GM12878 (cell line): ENCODE measurements around the gene SP4. TPM values are rescaled to one million over a fixed set of nuclear protein-coding genes. Genes with fewer than 3 reads are reported as not detected.

Experiments used
- ATAC-seq: fragments of 200-7000 bp; cut with Tn5 transposase; 3 replicates; pipeline ENCODE4 v1.9.1; 2020; ENCODE audit warnings: mild to moderate bottlenecking, moderate library complexity
- BruUV-seq: library from RNA; stranded (reverse); fragments of 400-500 nt; replicated peaks from 2 replicates; lab custom pipeline; 2021; lab: Mats Ljungman, UMichigan
- CTCF ChIA-PET: fragments of 300-600 bp; sonication (Branson Sonifier 250); formaldehyde crosslinking; extraction: SDS; loops from one replicate; lab custom pipeline; 2021; ENCODE audit warnings: inconsistent platforms; lab: Yijun Ruan, JAX
- POLR2A ChIA-PET: fragments of 350-600 bp; formaldehyde crosslinking; extraction: SDS; loops from one replicate; lab custom pipeline; 2021; ENCODE audit warnings: inconsistent platforms; lab: Charles Lee
- RAD21 ChIA-PET: fragments of 300-600 bp; sonication (Branson Sonifier 250); formaldehyde crosslinking; loops from one replicate; lab custom pipeline; 2023; ENCODE audit warnings: antibody characterized with exemption; ENCODE audit not compliant: unreplicated experiment; lab: Charles Lee
- SMC1A ChIA-PET: fragments of 300-600 bp; sonication (Branson Sonifier 250); formaldehyde crosslinking; loops from one replicate; lab custom pipeline; 2023; ENCODE audit not compliant: unreplicated experiment, uncharacterized antibody; lab: Charles Lee
- DNase-seq: peaks from one replicate; pipeline ENCODE4 v3.0.0-alpha.2; 2011; ENCODE audit warnings: low read depth, low spot score
- FAIRE-seq: peaks from 3 replicates; lab custom pipeline; 2011; peaks lifted over from hg19 to GRCh38; lab: Jason Lieb, UNC
- H2AFZ ChIP-seq: 2 replicates; pipeline ENCODE4 v1.6.0; 2011; ENCODE audit warnings: low read depth, low read length, control low read depth; ENCODE audit not compliant: control insufficient read depth
- H3K27ac ChIP-seq: 2 replicates; pipeline ENCODE4 v1.5.1; 2011; ENCODE audit warnings: control low read depth; ENCODE audit not compliant: control insufficient read depth, insufficient read depth
- H3K27me3 ChIP-seq, 2 experiments: replicated peaks in 1 of 2; 2 replicates each; pipeline versions ENCODE4 v1.6.0 to v1.6.1; 2011; ENCODE audit warnings: low read length in 1 of 2; ENCODE audit not compliant: control insufficient read depth in 2 of 2, insufficient read depth in 2 of 2
- H3K36me3 ChIP-seq, 2 experiments: 2 replicates each; pipeline ENCODE4 v1.5.1; 2011; ENCODE audit warnings: low read length in 1 of 2; ENCODE audit not compliant: control insufficient read depth in 2 of 2, insufficient read depth in 2 of 2
- H3K4me1 ChIP-seq: 2 replicates; pipeline ENCODE4 v1.6.1; 2011; ENCODE audit warnings: mild to moderate bottlenecking, low read length, moderate library complexity, mixed read lengths; ENCODE audit not compliant: control insufficient read depth, insufficient read depth
- H3K4me2 ChIP-seq: 2 replicates; pipeline ENCODE4 v1.6.0; 2011; ENCODE audit warnings: control low read depth; ENCODE audit not compliant: control insufficient read depth, insufficient read depth
- H3K4me3 ChIP-seq: fragments of 200-600 bp; sonication (generic); 2 replicates; pipeline ENCODE4 v1.5.1; 2016
- H3K79me2 ChIP-seq: 2 replicates; pipeline ENCODE4 v1.6.0; 2011; ENCODE audit warnings: low read length; ENCODE audit not compliant: control insufficient read depth, insufficient read depth
- H3K9ac ChIP-seq: 2 replicates; pipeline ENCODE4 v1.8.0; 2011; ENCODE audit warnings: low read length, control low read depth, mixed read lengths; ENCODE audit not compliant: control insufficient read depth, insufficient read depth
- H3K9me3 ChIP-seq: replicated peaks from 3 replicates; pipeline ENCODE4 v1.5.1; 2011; ENCODE audit warnings: mild to moderate bottlenecking, low read length; ENCODE audit not compliant: control insufficient read depth, insufficient read depth
- H4K20me1 ChIP-seq: 2 replicates; pipeline ENCODE4 v1.6.0; 2011; ENCODE audit not compliant: control insufficient read depth, insufficient read depth
- CBX5 ChIP-seq: sonication (generic); IDR thresholded peaks from 2 replicates; pipeline ENCODE4 v1.6.1; 2016; ENCODE audit warnings: low read depth, moderate library complexity, mild to moderate bottlenecking, inconsistent platforms
- CHD2 ChIP-seq: IDR thresholded peaks from 2 replicates; pipeline ENCODE4 v1.6.1; 2011; ENCODE audit warnings: low read depth, low read length, improper control_type of control experiment, borderline replicate concordance
- DPF2 ChIP-seq: fragments of 450-650 bp; IDR thresholded peaks from 2 replicates; pipeline ENCODE4 v1.6.1; 2017; ENCODE audit warnings: mild to moderate bottlenecking
- HDAC2 ChIP-seq: fragments of 200-600 bp; sonication (generic); IDR thresholded peaks from 2 replicates; pipeline ENCODE4 v1.6.1; 2017
- KDM1A ChIP-seq: fragments of 200-600 bp; sonication (generic); IDR thresholded peaks from 2 replicates; pipeline ENCODE4 v1.6.1; 2016; ENCODE audit warnings: borderline replicate concordance
- KLF5 ChIP-seq: fragments of 450-650 bp; IDR thresholded peaks from 2 replicates; pipeline ENCODE4 v1.6.1; 2014; ENCODE audit warnings: mild to moderate bottlenecking; ENCODE audit not compliant: partially characterized antibody
- MTA2 ChIP-seq: fragments of 450-650 bp; IDR thresholded peaks from 2 replicates; pipeline ENCODE4 v1.6.1; 2016; ENCODE audit warnings: low read depth, mild to moderate bottlenecking, moderate library complexity
- MTA3 ChIP-seq: IDR thresholded peaks from 2 replicates; pipeline ENCODE4 v1.6.1; 2012; ENCODE audit warnings: low read length, inconsistent platforms, borderline replicate concordance
- NFXL1 ChIP-seq: fragments of 450-650 bp; IDR thresholded peaks from 2 replicates; pipeline ENCODE4 v1.6.1; 2017; ENCODE audit warnings: antibody characterized with exemption, mild to moderate bottlenecking, borderline replicate concordance
- PAX5 ChIP-seq: IDR thresholded peaks from 2 replicates; pipeline ENCODE4 v1.6.1; 2011; ENCODE audit warnings: low read depth, low read length, borderline replicate concordance
- RCOR1 ChIP-seq: conservative IDR thresholded peaks from 2 replicates; pipeline ENCODE4 v1.6.1; 2012; ENCODE audit warnings: low read depth, low read length, improper control_type of control experiment
- SIX5 ChIP-seq: IDR thresholded peaks from 2 replicates; pipeline ENCODE4 v1.6.1; 2011; ENCODE audit warnings: mild to moderate bottlenecking, low read depth, low read length, moderate library complexity; ENCODE audit not compliant: severe bottlenecking
- SMC3 ChIP-seq: IDR thresholded peaks from 2 replicates; pipeline ENCODE4 v1.6.1; 2011; ENCODE audit warnings: low read length, improper control_type of control experiment, borderline replicate concordance
- TARDBP ChIP-seq: IDR thresholded peaks from 2 replicates; pipeline ENCODE4 v1.6.1; 2016; ENCODE audit warnings: borderline replicate concordance
- TBL1XR1 ChIP-seq: IDR thresholded peaks from 2 replicates; pipeline ENCODE4 v1.6.1; 2012; ENCODE audit warnings: low read depth, low read length, improper control_type of control experiment
- YBX1 ChIP-seq: fragments of 450-650 bp; IDR thresholded peaks from 2 replicates; pipeline ENCODE4 v1.6.1; 2016; ENCODE audit warnings: antibody characterized with exemption
- ZBTB33 ChIP-seq: fragments of 450-650 bp; IDR thresholded peaks from 2 replicates; pipeline ENCODE4 v1.6.1; 2017; ENCODE audit warnings: mild to moderate bottlenecking
- ZNF622 ChIP-seq: fragments of 450-650 bp; IDR thresholded peaks from 2 replicates; pipeline ENCODE4 v1.6.1; 2017; ENCODE audit warnings: mild to moderate bottlenecking, inconsistent platforms
- WGBS: methylation state at CpG from one replicate; pipeline ENCODE4 v1.1.6; 2016; ENCODE audit warnings: low lambda C conversion rate; ENCODE audit not compliant: insufficient replicate concordance, insufficient coverage; ENCODE audit errors: missing lambda C conversion rate; 5-methylcytosine and 5-hydroxymethylcytosine counted together
- in situ Hi-C: fragments of 300-500 bp; cut with MboI; formaldehyde crosslinking; loops from 9 replicates; pipeline ENCODE4 v1.14.3; 2018; ENCODE audit warnings: mixed read lengths
- intact Hi-C: fragments of 100-400 bp; cut with micrococcal nuclease; formaldehyde crosslinking; loops from one replicate; pipeline ENCODE4 v1.14.2; 2022; ENCODE audit not compliant: unreplicated experiment
- polyA plus RNA-seq, 11 experiments: library from polyadenylated mRNA; depleted of rRNA in 4 of 11; unstranded in 6 of 11; stranded (reverse) in 5 of 11; fragments of >200 nt; fragmentation: Nextera tagmentation in 4 of 11; fragmentation: Illumina TruSeq in 1 of 11; extraction: Ambion mirVana in 4 of 11; extraction: Trizol in 1 of 11; gene quantifications; 1 replicate in 1 of 11; 2 replicates in 10 of 11; pipeline versions ENCODE4 v1.2.1 to v1.2.3, GENCODE V29; 2011 to 2016; ENCODE audit warnings: inconsistent platforms in 2 of 11, missing spikeins in 2 of 11, low read depth in 1 of 11
- total RNA-seq, 4 experiments: library from RNA; depleted of rRNA in 3 of 4; stranded (reverse); fragments of >200 nt in 3 of 4; fragmentation: Illumina TruSeq in 1 of 4; extraction: Trizol in 1 of 4; gene quantifications; 2 replicates each; pipeline versions ENCODE4 v1.2.1 to v1.2.3, GENCODE V29; 2013 to 2021

The SP4 gene
- total and polyA plus RNA-seq, 10 of the 15 experiments (the other 5 are each of a cell fraction or from before 2014, with no cell fraction given): 6.2 to 32.4 (median 16.1) TPM

DNA sequence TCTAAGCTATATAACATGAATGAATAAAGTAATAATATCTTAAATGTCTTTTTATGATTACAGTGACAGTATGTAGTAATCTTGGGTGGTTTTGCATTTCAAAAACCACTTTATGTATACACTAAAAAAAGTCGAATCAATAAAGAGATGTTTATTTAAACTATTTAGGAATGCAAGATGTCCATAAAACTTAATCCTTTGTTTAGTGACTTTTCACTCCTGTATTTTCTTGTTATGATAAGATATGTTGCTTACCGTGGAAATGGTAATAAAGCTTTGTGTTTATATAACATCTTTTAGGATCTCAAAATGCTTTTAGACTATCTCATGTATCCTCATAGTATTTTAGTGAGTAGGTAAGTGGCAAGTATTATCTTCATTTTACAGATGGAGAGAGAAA, 48.5 kb downstream of the SP4 start:
- no peaks in the 10 kb centered on the region for H3K4me1 ChIP-seq
- ATAC-seq (no peak), DNase-seq (no peak), FAIRE-seq (no peak)
- intact Hi-C loops: no loop called here
- H3K9ac ChIP-seq: no peak overlapping the region
- H2AFZ ChIP-seq: no peak overlapping the region
- no peaks in the 10 kb centered on the region; the same call in 1 of the 3 replicates for H3K9me3 ChIP-seq
- no TSS peak for BruUV-seq
- WGBS: 98% methylated on average over 2 of the region's 2 CpGs
- TF ChIP-seq SMC3: no peak
- no peaks in the 10 kb centered on the region; a peak in 2 of 4 replicates for H3K36me3 ChIP-seq
- RAD21 ChIA-PET: interaction anchor here (0.7 kb wide), 1 partner anchor 226 kb away, joined by 3 read pairs; no protein-coding TSS in a partner anchor
- no peaks in the 10 kb centered on the region for H3K79me2 ChIP-seq
- no peaks in the 10 kb centered on the region for H4K20me1 ChIP-seq
- H3K27me3 ChIP-seq: no peaks in the 10 kb centered on the region
- CTCF ChIA-PET: no interaction called here
- no peak overlapping the region for H3K4me2 ChIP-seq
- H3K27ac ChIP-seq: no peak overlapping the region
- in situ Hi-C loops: no loop called here
- SMC1A ChIA-PET: interaction anchor here (1.1 kb wide), 1 partner anchor 223 kb away, joined by 3 read pairs; no protein-coding TSS in a partner anchor
- POLR2A ChIA-PET: no interaction called here
- H3K4me3 ChIP-seq: no peak overlapping the region

GRCh38 chr7:21480693-21481403, 53.0 kb downstream of the SP4 start:
- H3K9me3 ChIP-seq: no peaks in the 10 kb centered on the region; the same call in 2 of the 3 replicates
- no peaks in the 10 kb centered on the region for H4K20me1 ChIP-seq
- no peaks in the 10 kb centered on the region for H3K4me1 ChIP-seq
- in situ Hi-C loops (no loop called here), intact Hi-C loops (no loop called here)
- no peaks in the 10 kb centered on the region for H3K27me3 ChIP-seq
- DNase-seq (no peak), ATAC-seq (no peak), FAIRE-seq (peak; percentile 44)
- H3K4me2 ChIP-seq: no peak overlapping the region
- 95% methylated on average over 3 of the region's 3 CpGs for WGBS
- no peak overlapping the region for H3K4me3 ChIP-seq
- SMC1A ChIA-PET: interaction anchor here (0.6 to 1.2 kb wide), 2 partner anchors 47 to 140 kb away, joined by 3 to 4 read pairs; no protein-coding TSS in a partner anchor
- RAD21 ChIA-PET: no interaction called here
- no peak overlapping the region for H3K9ac ChIP-seq
- no TSS peak for BruUV-seq
- H3K27ac ChIP-seq: no peak overlapping the region
- H3K79me2 ChIP-seq: no peaks in the 10 kb centered on the region
- H3K36me3 ChIP-seq: peaks cover 0 to 9% of the 10 kb centered on the region in 2 experiments; a peak in 2 of 4 replicates
- no peak overlapping the region for H2AFZ ChIP-seq
- CTCF ChIA-PET: interaction anchor here (1.1 kb wide), 1 partner anchor 9 kb away, joined by 3 read pairs; no protein-coding TSS in a partner anchor
- POLR2A ChIA-PET: no interaction called here
- TF ChIP-seq CBX5: no peak
- TF ChIP-seq SIX5: no peak
- no peak for TF ChIP-seq RCOR1
- TF ChIP-seq TARDBP: no peak
- no peak for TF ChIP-seq PAX5
- TF ChIP-seq YBX1: no peak
- no peak for TF ChIP-seq CHD2
- TF ChIP-seq MTA3: no peak
- TF ChIP-seq ZNF622: no peak
- no peak for TF ChIP-seq ZBTB33
- TF ChIP-seq HDAC2: no peak
- TF ChIP-seq KDM1A: no peak
- no peak for TF ChIP-seq TBL1XR1
- TF ChIP-seq MTA2: no peak
- no peak for TF ChIP-seq NFXL1
- TF ChIP-seq DPF2: no peak
- TF ChIP-seq KLF5: no peak
